NCI-H146 (cell line): ENCODE data around the gene GSK3B.

Source experiments
- DNase-seq: peaks from one replicate; lab custom pipeline; 2025; lab: John Stamatoyannopoulos, UW

The GSK3B gene

DNA sequence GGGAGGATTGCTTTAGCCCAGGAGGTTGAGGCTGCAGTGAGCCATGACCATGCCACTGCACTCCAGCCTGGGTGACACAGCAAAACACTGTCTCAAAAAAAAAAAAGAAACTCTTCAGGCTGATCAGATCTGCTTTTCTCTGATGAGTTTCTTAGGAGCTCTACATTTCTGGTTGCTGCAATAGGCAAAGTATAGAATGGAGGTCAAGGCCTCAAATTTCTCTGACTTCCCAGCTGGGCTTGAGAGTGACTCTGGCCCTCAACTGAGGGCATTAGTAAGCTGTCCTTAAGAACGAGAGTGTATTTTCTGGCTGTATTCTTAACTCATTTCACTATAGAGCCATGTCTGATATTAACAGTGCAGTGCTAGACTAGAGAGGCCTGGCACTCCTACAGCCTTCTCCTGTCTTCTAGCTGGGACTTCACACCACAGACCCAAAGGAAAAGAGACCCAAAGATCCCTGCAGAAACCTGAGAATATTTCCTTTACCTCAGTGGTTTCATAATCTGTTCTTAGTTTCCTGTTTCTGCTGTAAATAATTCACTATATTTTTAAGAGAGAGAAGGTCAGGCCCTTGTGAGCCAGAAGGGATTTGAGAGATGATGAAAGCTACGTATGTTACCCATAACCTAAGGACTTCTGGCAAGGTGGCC lies 314.4 kb downstream of the GSK3B start:
- DNase-seq: no peak

DNA sequence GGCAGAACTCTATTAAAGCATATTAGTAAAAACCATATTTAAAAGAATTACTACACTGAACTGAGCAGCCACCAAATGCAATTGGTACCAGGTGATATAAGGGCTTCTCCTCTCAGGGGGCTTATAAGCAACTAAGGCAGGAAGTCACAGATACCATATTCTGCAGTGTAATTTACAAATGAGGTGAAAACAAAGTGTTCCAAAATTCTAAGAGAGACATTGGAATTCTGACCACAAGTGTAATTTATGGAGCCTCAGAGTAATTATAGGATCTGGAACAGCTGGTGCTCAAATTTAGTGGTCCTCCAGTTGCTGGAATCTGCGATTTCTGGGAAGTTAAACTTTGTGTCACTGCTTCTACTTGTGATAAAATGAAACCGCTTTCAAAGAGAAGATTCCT lies 315.4 kb downstream of the GSK3B start:
- no peak for DNase-seq

GRCh38 chr3:119778176-119778575 lies 316.1 kb downstream of the GSK3B start:
- no peak for DNase-seq

GRCh38 chr3:119776304-119776703 lies 317.9 kb downstream of the GSK3B start:
- no peak for DNase-seq

DNA sequence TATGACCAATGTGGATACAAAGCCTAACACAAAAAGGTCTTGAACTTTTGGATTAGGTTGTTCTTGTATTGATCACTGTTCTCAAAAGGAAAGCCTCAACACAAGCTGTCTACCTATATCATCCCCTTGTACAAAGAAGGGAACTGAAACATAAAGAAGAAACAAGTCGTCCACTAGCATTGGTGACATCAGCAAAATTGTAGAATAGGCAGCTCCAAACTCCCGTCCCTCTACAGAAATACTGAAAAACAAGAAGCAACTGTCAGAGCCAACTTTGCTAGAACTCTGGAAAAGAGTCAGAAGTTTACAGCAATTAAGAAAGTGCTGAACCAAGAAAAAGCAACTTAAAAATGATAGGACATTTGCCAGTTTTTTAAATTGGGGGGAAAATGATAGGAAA lies 319.8 kb downstream of the GSK3B start:
- no peak for DNase-seq
